ENCODE measurements around the gene ZNF326.

ZNF326 gene

GRCh38 chr1:89949991-89950624 lies 44.8 kb upstream of the ZNF326 start:
- Histone ChIP-seq H3K27me3 (ENCODE audit: control insufficient read depth, insufficient read depth, low read length) (no peaks in the 10 kb centered on the region), H3K9ac (no peak overlapping the region), H3K4me3 (ENCODE audit: low read depth, low read length) (no peak overlapping the region), H3K9me3 (ENCODE audit: control insufficient read depth, low read length) (no peaks in the 10 kb centered on the region), H3K36me3 (ENCODE audit: control insufficient read depth, insufficient read depth, low read length) (no peaks in the 10 kb centered on the region), H3K4me2 (ENCODE audit: low read length) (no peak overlapping the region), H3K79me2 (no peaks in the 10 kb centered on the region), H3K27ac (no peak overlapping the region), H2AFZ (no peak overlapping the region), H3K4me1 (no peaks in the 10 kb centered on the region)
- no peak for TF ChIP-seq CTCF (IDR thresholded peaks at IDR 0.05)

GRCh38 chr1:89950703-89951102 lies 44.2 kb upstream of the ZNF326 start:
- no peaks in the 10 kb centered on the region for H3K4me1 ChIP-seq
- H3K9ac ChIP-seq: no peak overlapping the region
- H3K4me2 ChIP-seq (ENCODE audit: low read length): no peak overlapping the region
- no peaks in the 10 kb centered on the region for H3K36me3 ChIP-seq (ENCODE audit: control insufficient read depth, insufficient read depth, low read length)
- no peaks in the 10 kb centered on the region for H3K27me3 ChIP-seq (ENCODE audit: control insufficient read depth, insufficient read depth, low read length)
- no peaks in the 10 kb centered on the region for H3K9me3 ChIP-seq (ENCODE audit: control insufficient read depth, low read length)
- no peaks in the 10 kb centered on the region for H3K79me2 ChIP-seq
- TF ChIP-seq CTCF (IDR thresholded peaks at IDR 0.05): no peak
- H3K4me3 ChIP-seq (ENCODE audit: low read depth, low read length): no peak overlapping the region
- H3K27ac ChIP-seq: no peak overlapping the region
- no peak overlapping the region for H2AFZ ChIP-seq

GRCh38 chr1:89951766-89952604 lies 42.9 kb upstream of the ZNF326 start:
- Histone ChIP-seq H2AFZ (no peak overlapping the region), H3K27ac (no peak overlapping the region), H3K79me2 (no peaks in the 10 kb centered on the region), H3K36me3 (ENCODE audit: control insufficient read depth, insufficient read depth, low read length) (no peaks in the 10 kb centered on the region), H3K4me1 (no peaks in the 10 kb centered on the region), H3K4me3 (ENCODE audit: low read depth, low read length) (no peak overlapping the region), H3K27me3 (ENCODE audit: control insufficient read depth, insufficient read depth, low read length) (no peaks in the 10 kb centered on the region), H3K9me3 (ENCODE audit: control insufficient read depth, low read length) (no peaks in the 10 kb centered on the region), H3K4me2 (ENCODE audit: low read length) (no peak overlapping the region), H3K9ac (no peak overlapping the region)
- no peak for TF ChIP-seq CTCF (IDR thresholded peaks at IDR 0.05)

GRCh38 chr1:89952605-89953130 lies 42.2 kb upstream of the ZNF326 start:
- Histone ChIP-seq H3K27me3 (ENCODE audit: control insufficient read depth, insufficient read depth, low read length) (no peaks in the 10 kb centered on the region), H3K4me2 (ENCODE audit: low read length) (no peak overlapping the region), H3K4me1 (no peaks in the 10 kb centered on the region), H3K9me3 (ENCODE audit: control insufficient read depth, low read length) (no peaks in the 10 kb centered on the region), H2AFZ (no peak overlapping the region), H3K9ac (no peak overlapping the region), H3K4me3 (ENCODE audit: low read depth, low read length) (no peak overlapping the region), H3K27ac (no peak overlapping the region), H3K36me3 (ENCODE audit: control insufficient read depth, insufficient read depth, low read length) (no peaks in the 10 kb centered on the region), H3K79me2 (no peaks in the 10 kb centered on the region)
- no peak for TF ChIP-seq CTCF (IDR thresholded peaks at IDR 0.05)
